CD4-positive, alpha-beta T cell treated with Interleukin-17A for 1 hour (primary cell): ENCODE measurements around the gene CCL14.
"Not testable (repeated sequence)": the region's sequence is repeated elsewhere in the genome, so short reads cannot be mapped to it uniquely, and the experiment has no call there.

ENCODE experiments used
- DNase-seq: peaks from one replicate; pipeline ENCODE4 v3.0.0-alpha.2; 2020

Gene CCL14

DNA sequence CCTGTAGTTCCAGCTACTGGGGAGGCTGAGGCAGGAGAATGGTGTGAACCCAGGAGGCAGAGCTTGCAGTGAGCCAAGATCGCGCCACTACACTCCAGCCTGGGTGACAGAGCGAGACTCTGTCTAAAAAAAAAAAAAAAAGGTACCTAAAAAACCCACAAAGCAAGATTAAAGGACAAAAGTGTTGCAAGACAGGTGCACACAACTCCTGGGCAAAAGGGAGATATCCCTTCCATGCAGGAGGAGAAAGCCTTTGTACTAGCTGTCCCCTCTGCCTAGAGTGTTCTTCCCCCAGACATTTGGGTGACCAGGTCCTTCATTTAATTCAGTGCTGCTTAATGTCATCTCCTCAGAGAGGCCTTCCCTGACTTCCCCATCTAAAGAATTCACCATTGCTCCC is 48.0 kb downstream of the CCL14 start:
- not testable (repeated sequence) for DNase-seq

DNA sequence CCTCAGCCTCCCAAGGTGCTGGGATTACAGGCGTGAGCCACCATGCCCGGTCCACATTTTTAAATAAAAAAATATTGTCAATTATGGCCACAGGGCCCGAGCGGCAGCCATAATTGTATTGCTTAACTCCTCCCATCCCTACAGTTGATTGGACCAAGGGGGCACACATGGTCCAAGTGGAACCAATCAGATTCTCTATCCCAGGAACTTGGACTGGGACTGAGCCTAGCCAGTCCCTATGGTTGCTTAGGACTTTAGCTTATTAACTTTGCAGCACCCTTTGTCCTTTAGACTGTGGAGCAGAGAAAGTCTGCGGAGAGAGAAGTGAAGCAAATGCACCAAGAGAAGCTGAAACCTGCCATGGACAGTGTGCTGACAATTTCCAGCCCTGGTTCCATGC is 50.5 kb downstream of the CCL14 start:
- DNase-seq: no peak

DNA sequence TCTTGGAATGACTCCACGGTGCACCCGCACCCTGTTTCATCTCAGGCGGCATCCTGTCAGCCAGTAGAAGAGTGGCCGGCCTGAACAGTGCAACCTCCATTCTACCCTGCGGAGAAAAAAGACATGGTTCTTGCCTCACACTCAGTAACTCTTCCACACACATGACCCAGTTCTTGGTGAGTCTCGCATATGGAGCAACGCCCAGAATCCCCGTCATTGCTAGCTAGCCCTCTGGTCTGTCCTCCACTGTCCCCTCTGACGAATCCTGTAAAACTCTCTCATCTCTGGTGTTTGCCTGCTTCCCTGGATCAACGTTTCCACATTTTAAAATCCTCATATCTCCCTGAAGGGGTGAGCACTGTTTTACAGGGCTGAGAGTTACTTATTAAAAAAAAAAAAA is 51.8 kb downstream of the CCL14 start:
- no peak for DNase-seq
